B cell (primary cell): Measurements from ENCODE around the gene PLTP.

Source experiments
- EZH2 ChIP-seq: IDR thresholded peaks from 2 replicates; pipeline ENCODE4 v1.6.1; 2012; ENCODE audit warnings: borderline replicate concordance, low read depth, mild to moderate bottlenecking, moderate library complexity, low read length; ENCODE audit not compliant: insufficient read depth, poor library complexity, severe bottlenecking
- TF ChIP-seq, protein P1 (sequence below): fragments of 200-600 bp; IDR thresholded peaks from one replicate; pipeline ENCODE4 v1.8.0; 2022; ENCODE audit warnings: antibody characterized with exemption, mild to moderate bottlenecking

DNA sequence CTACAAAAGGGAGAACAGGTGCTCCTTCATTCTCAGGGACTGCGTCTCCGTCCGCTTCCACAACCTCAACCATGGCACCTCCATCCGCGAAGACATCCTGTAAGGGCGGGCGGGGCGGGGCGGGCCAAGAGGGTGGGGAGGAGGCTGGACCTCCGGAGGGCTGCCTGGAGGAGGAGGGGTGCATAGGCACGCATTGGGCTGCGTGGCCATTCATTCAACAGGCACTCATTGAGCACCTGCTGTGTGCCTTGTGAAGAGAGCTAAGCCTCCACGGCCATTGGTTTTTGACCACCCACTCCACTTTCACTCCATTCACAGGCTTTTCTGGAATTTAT is 54.1 kb downstream of the PLTP start:
- TF ChIP-seq, protein P1, sequence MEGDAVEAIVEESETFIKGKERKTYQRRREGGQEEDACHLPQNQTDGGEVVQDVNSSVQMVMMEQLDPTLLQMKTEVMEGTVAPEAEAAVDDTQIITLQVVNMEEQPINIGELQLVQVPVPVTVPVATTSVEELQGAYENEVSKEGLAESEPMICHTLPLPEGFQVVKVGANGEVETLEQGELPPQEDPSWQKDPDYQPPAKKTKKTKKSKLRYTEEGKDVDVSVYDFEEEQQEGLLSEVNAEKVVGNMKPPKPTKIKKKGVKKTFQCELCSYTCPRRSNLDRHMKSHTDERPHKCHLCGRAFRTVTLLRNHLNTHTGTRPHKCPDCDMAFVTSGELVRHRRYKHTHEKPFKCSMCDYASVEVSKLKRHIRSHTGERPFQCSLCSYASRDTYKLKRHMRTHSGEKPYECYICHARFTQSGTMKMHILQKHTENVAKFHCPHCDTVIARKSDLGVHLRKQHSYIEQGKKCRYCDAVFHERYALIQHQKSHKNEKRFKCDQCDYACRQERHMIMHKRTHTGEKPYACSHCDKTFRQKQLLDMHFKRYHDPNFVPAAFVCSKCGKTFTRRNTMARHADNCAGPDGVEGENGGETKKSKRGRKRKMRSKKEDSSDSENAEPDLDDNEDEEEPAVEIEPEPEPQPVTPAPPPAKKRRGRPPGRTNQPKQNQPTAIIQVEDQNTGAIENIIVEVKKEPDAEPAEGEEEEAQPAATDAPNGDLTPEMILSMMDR, result no peak
- TF ChIP-seq EZH2, result no peak
